SK-N-SH (cell line): ENCODE data around the gene CELF2. TPM values are rescaled to one million over a fixed set of nuclear protein-coding genes. Genes with fewer than 3 reads are reported as not detected.

Source experiments
- CTCF ChIA-PET: fragments of 300-600, 350-600 bp; formaldehyde crosslinking; extraction: SDS; loops from one replicate; lab custom pipeline; 2021; lab: Yijun Ruan, JAX
- POLR2A ChIA-PET: fragments of 350-600 bp; sonication (Branson Sonifier 250); formaldehyde crosslinking; extraction: SDS; loops from one replicate; lab custom pipeline; 2020; ENCODE audit warnings: antibody characterized with exemption, inconsistent platforms; lab: Yijun Ruan, JAX
- DNase-seq: peaks from one replicate; pipeline ENCODE4 v3.0.0; 2012
- H2AFZ ChIP-seq: fragments of 200-600 bp; sonication (generic); 2 replicates; pipeline ENCODE4 v1.8.1; 2016; ENCODE audit warnings: antibody characterized with exemption, mild to moderate bottlenecking, low read depth
- H3F3A ChIP-seq: fragments of 200-600 bp; sonication (generic); replicated peaks from 2 replicates; pipeline ENCODE3; 2016; ENCODE audit warnings: antibody characterized with exemption, mild to moderate bottlenecking; ENCODE audit not compliant: insufficient read depth
- H3K27ac ChIP-seq, 2 experiments: fragments of 200-500 bp in 1 of 2; fragments of 200-600 bp in 1 of 2; sonication (Bioruptor generic) in 1 of 2; sonication (generic), shearing (Covaris generic) in 1 of 2; 2 replicates each; pipeline versions ENCODE4 v1.5.1 to v1.6.1; 2014 to 2016; ENCODE audit warnings: low read depth in 2 of 2, inconsistent platforms in 1 of 2, low read length in 1 of 2, mild to moderate bottlenecking in 1 of 2, mixed read lengths in 1 of 2
- H3K27me3 ChIP-seq: fragments of 200-600 bp; sonication (generic), shearing (Covaris generic); 2 replicates; pipeline ENCODE4 v1.6.1; 2016; ENCODE audit warnings: mixed run types; ENCODE audit not compliant: insufficient read depth
- H3K36me3 ChIP-seq, 2 experiments: fragments of 200-500 bp in 1 of 2; fragments of 200-600 bp in 1 of 2; sonication (Bioruptor generic) in 1 of 2; sonication (generic) in 1 of 2; replicated peaks in 1 of 2; 2 replicates each; pipeline versions ENCODE3 to v1.5.1; 2014 to 2016; ENCODE audit warnings: low read length in 1 of 2, mild to moderate bottlenecking in 1 of 2; ENCODE audit not compliant: insufficient read depth in 2 of 2, control insufficient read depth in 1 of 2
- H3K4me1 ChIP-seq, 2 experiments: fragments of 200-500 bp in 1 of 2; fragments of 200-600 bp in 1 of 2; sonication (Bioruptor generic) in 1 of 2; sonication (generic), shearing (Covaris generic) in 1 of 2; 2 replicates each; pipeline versions ENCODE4 v1.5.1 to v1.6.1; 2014 to 2016; ENCODE audit warnings: low read depth in 1 of 2, low read length in 1 of 2, mixed run types in 1 of 2; ENCODE audit not compliant: insufficient read depth in 2 of 2, control insufficient read depth in 1 of 2
- H3K4me2 ChIP-seq: fragments of 200-600 bp; sonication (generic), shearing (Covaris generic); 2 replicates; pipeline ENCODE4 v1.6.1; 2017; ENCODE audit warnings: mixed run types
- H3K4me3 ChIP-seq, 2 experiments: fragments of 200-500 bp in 1 of 2; fragments of 200-600 bp in 1 of 2; sonication (Bioruptor generic) in 1 of 2; sonication (generic), shearing (Covaris generic) in 1 of 2; 2 replicates each; pipeline versions ENCODE4 v1.5.1 to v1.8.1; 2014 to 2016; ENCODE audit warnings: low read depth in 2 of 2, inconsistent platforms in 1 of 2, low read length in 1 of 2, mild to moderate bottlenecking in 1 of 2, mixed read lengths in 1 of 2, moderate library complexity in 1 of 2
- H3K79me2 ChIP-seq: fragments of 200-600 bp; sonication (generic); 2 replicates; pipeline ENCODE4 v1.8.1; 2017; ENCODE audit warnings: mild to moderate bottlenecking; ENCODE audit not compliant: insufficient read depth
- H3K9ac ChIP-seq: fragments of 200-600 bp; sonication (generic); 2 replicates; pipeline ENCODE4 v1.6.1; 2017; ENCODE audit warnings: mixed run types
- H3K9me2 ChIP-seq: fragments of 200-600 bp; sonication (generic); 2 replicates; pipeline ENCODE4 v1.6.1; 2017; ENCODE audit warnings: mixed run types
- H3K9me3 ChIP-seq: fragments of 200-600 bp; sonication (generic); 2 replicates; pipeline ENCODE4 v1.6.1; 2017; ENCODE audit warnings: mixed run types, mild to moderate bottlenecking, moderate library complexity
- H4K20me1 ChIP-seq: fragments of 200-600 bp; sonication (generic); 2 replicates; pipeline ENCODE4 v1.6.1; 2017; ENCODE audit warnings: mild to moderate bottlenecking, mixed run types; ENCODE audit not compliant: insufficient read depth
- CHD2 ChIP-seq: fragments of 150-350 bp; IDR thresholded peaks from 2 replicates; pipeline ENCODE4 v1.6.1; 2018; ENCODE audit warnings: low read length; ENCODE audit not compliant: partially characterized antibody
- ELF1 ChIP-seq: IDR thresholded peaks from 2 replicates; pipeline ENCODE4 v1.4.0; 2012
- FOSL2 ChIP-seq: IDR thresholded peaks from 2 replicates; pipeline ENCODE4 v1.4.0; 2012; ENCODE audit warnings: low read depth, mild to moderate bottlenecking, moderate library complexity, borderline replicate concordance
- FOXM1 ChIP-seq: IDR thresholded peaks from 2 replicates; pipeline ENCODE4 v1.4.0; 2012; ENCODE audit warnings: low read depth, mild to moderate bottlenecking
- GABPA ChIP-seq: IDR thresholded peaks from 2 replicates; pipeline ENCODE4 v1.4.0; 2012; ENCODE audit warnings: low read depth, mild to moderate bottlenecking
- IRF3 ChIP-seq: fragments of 150-350 bp; IDR thresholded peaks from 2 replicates; pipeline ENCODE4 v1.6.1; 2016; ENCODE audit warnings: mild to moderate bottlenecking, low read depth, low read length
- JUND ChIP-seq: IDR thresholded peaks from 2 replicates; pipeline ENCODE4 v1.4.0; 2012
- NFIC ChIP-seq: IDR thresholded peaks from 2 replicates; pipeline ENCODE4 v1.4.0; 2012; ENCODE audit warnings: borderline replicate concordance
- PBX3 ChIP-seq: IDR thresholded peaks from 2 replicates; pipeline ENCODE4; 2012
- POLR2AphosphoS5 ChIP-seq: IDR thresholded peaks from 2 replicates; pipeline ENCODE4 v1.6.1; 2012; ENCODE audit warnings: low read depth, low read length
- RFX5 ChIP-seq: IDR thresholded peaks from 2 replicates; pipeline ENCODE4 v1.6.1; 2012; ENCODE audit warnings: mild to moderate bottlenecking, improper control_type of control experiment, low read length
- SMC3 ChIP-seq: IDR thresholded peaks from 2 replicates; pipeline ENCODE4 v1.6.1; 2012; ENCODE audit warnings: low read depth, low read length, improper control_type of control experiment
- YY1 ChIP-seq: IDR thresholded peaks from 2 replicates; pipeline ENCODE4 v1.4.0; 2012; ENCODE audit warnings: low read depth, mild to moderate bottlenecking
- ZBTB33 ChIP-seq: IDR thresholded peaks from 2 replicates; pipeline ENCODE4 v1.4.0; 2012; ENCODE audit warnings: low read depth, borderline replicate concordance
- WGBS: methylation state at CpG from one replicate; pipeline ENCODE4 v1.1.6; 2017; ENCODE audit warnings: low lambda C conversion rate; 5-methylcytosine and 5-hydroxymethylcytosine counted together
- polyA plus RNA-seq, 3 experiments: library from polyadenylated mRNA; depleted of rRNA; stranded (reverse); fragments of >200 nt; gene quantifications; 2 replicates each; pipeline ENCODE4 v1.2.3, GENCODE V29; 2012

CELF2 gene
- polyA plus RNA-seq, 1 of the 3 experiments (the other 2 are of a cell fraction): 0.03 TPM

GRCh38 chr10:11304906-11305585 lies 287.4 kb downstream of the CELF2 start:
- Histone ChIP-seq H3K79me2 (no peaks in the 10 kb centered on the region), H3K9me3 (no peaks in the 10 kb centered on the region), H2AFZ (no peak overlapping the region), H3K27ac (no peak overlapping the region), H3K9ac (no peak overlapping the region), H3K4me2 (no peak overlapping the region), H3K27me3 (no peaks in the 10 kb centered on the region), H3K36me3 (no peaks in the 10 kb centered on the region), H3F3A (no peaks in the 10 kb centered on the region), H4K20me1 (no peaks in the 10 kb centered on the region), H3K4me1 (no peaks in the 10 kb centered on the region), H3K4me3 (no peak overlapping the region), H3K9me2 (no peaks in the 10 kb centered on the region)
- no peak for TF ChIP-seq YY1
- no peak for TF ChIP-seq SMC3
- TF ChIP-seq JUND: no peak
- TF ChIP-seq PBX3: no peak
- no peak for TF ChIP-seq NFIC
- no peak for TF ChIP-seq IRF3
- WGBS: 49% methylated on average over 9 of the region's 11 CpGs
- no peak for DNase-seq
- CTCF ChIA-PET: interaction anchor here (1.0 kb wide), 1 partner anchor 119 kb away, joined by 3 read pairs; no protein-coding TSS in a partner anchor
- POLR2A ChIA-PET: no interaction called here

- POLR2A ChIA-PET: no interaction called here
- Histone ChIP-seq H4K20me1 (no peaks in the 10 kb centered on the region), H3K79me2 (no peaks in the 10 kb centered on the region), H3K4me3 (no peak overlapping the region), H3K27me3 (no peaks in the 10 kb centered on the region), H3K4me1 (no peaks in the 10 kb centered on the region), H2AFZ (no peak overlapping the region), H3K27ac (no peak overlapping the region), H3K9me3 (no peaks in the 10 kb centered on the region), H3K9me2 (no peaks in the 10 kb centered on the region), H3F3A (no peaks in the 10 kb centered on the region), H3K4me2 (no peak overlapping the region), H3K9ac (no peak overlapping the region), H3K36me3 (no peaks in the 10 kb centered on the region)
- no peak for TF ChIP-seq YY1
- TF ChIP-seq POLR2AphosphoS5: no peak
- TF ChIP-seq NFIC: no peak
- no peak for TF ChIP-seq ZBTB33
- TF ChIP-seq RFX5: no peak
- no peak for TF ChIP-seq GABPA
- no peak for TF ChIP-seq FOXM1
- TF ChIP-seq ELF1: no peak
- TF ChIP-seq FOSL2: no peak
- no peak for TF ChIP-seq CHD2
- no peak for DNase-seq
- WGBS: 30% methylated on average over 13 of the region's 13 CpGs
- CTCF ChIA-PET: interaction anchor here (1.0 kb wide), 1 partner anchor 118 kb away, joined by 3 read pairs; no protein-coding TSS in a partner anchor
These were observed 288.3 kb downstream of the CELF2 start for GRCh38 chr10:11305825-11306593.
